T-cell (primary cell): ENCODE results near the gene LRCH3. TPM values are rescaled to one million over a fixed set of nuclear protein-coding genes. Genes with fewer than 3 reads are reported as not detected.

Experiments
- ATAC-seq, 4 experiments: fragments of 200-7000 bp in 3 of 4; fragments of 150-1000 bp in 1 of 4; cut with Tn5 transposase; replicated peaks in 1 of 4; 1 replicate in 3 of 4; 2 replicates in 1 of 4; pipeline ENCODE4 v1.10.0; 2021; ENCODE audit warnings: moderate library complexity in 3 of 4, mild to moderate bottlenecking in 2 of 4, moderate number of reproducible peaks in 1 of 4
- CTCF ChIA-PET, 2 donors: fragments of 300-600 bp; sonication (Branson Sonifier 250); formaldehyde crosslinking; loops; one replicate each; lab custom pipeline; 2022; ENCODE audit warnings: antibody characterized with exemption in 2 of 2; lab: Charles Lee
- POLR2A ChIA-PET, 2 donors: fragments of 300-600 bp; sonication (Branson Sonifier 250); formaldehyde crosslinking; loops; one replicate each; lab custom pipeline; 2022; ENCODE audit warnings: antibody characterized with exemption in 2 of 2; lab: Charles Lee
- DNase-seq, 35 experiments: peaks; one replicate each; pipeline versions ENCODE4 v3.0.0 to v3.0.0-alpha.2; 2013 to 2023
- H3K27ac ChIP-seq: one replicate; pipeline ENCODE4 v1.5.1; 2013; ENCODE audit warnings: low read length
- H3K27me3 ChIP-seq, 2 experiments: replicated peaks in 1 of 2; 1 replicate in 1 of 2; 2 replicates in 1 of 2; pipeline versions ENCODE4 v1.6.1 to v1.7.0; 2013; ENCODE audit warnings: low read length in 1 of 2, mixed read lengths in 1 of 2; ENCODE audit not compliant: control insufficient read depth in 2 of 2, insufficient read depth in 2 of 2; ENCODE audit errors: extremely low read depth in 1 of 2
- H3K36me3 ChIP-seq, 2 donors: 1 replicate in 1 of 2; 2 replicates in 1 of 2; pipeline versions ENCODE4 v1.6.1 to v1.7.0; 2013; ENCODE audit warnings: low read length in 1 of 2; ENCODE audit not compliant: control insufficient read depth in 2 of 2, insufficient read depth in 1 of 2; ENCODE audit errors: extremely low read depth in 1 of 2
- H3K4me1 ChIP-seq, 2 experiments: 1 replicate in 1 of 2; 2 replicates in 1 of 2; pipeline versions ENCODE4 v1.6.1 to v1.7.0; 2013; ENCODE audit warnings: low read length in 2 of 2, mixed read lengths in 1 of 2; ENCODE audit not compliant: insufficient read depth in 2 of 2, control insufficient read depth in 1 of 2; ENCODE audit errors: extremely low read depth in 1 of 2
- H3K4me3 ChIP-seq, 2 donors: 1 replicate in 1 of 2; 2 replicates in 1 of 2; pipeline versions ENCODE4 v1.5.1 to v1.7.0; 2013; ENCODE audit warnings: mild to moderate bottlenecking in 2 of 2, low read length in 1 of 2, moderate library complexity in 1 of 2; ENCODE audit not compliant: control insufficient read depth in 1 of 2; ENCODE audit errors: extremely low read depth in 1 of 2
- H3K9me3 ChIP-seq: 2 replicates; pipeline ENCODE4 v1.7.0; 2013
- H3K27ac Mint-ChIP-seq, 2 donors: one replicate each; pipeline ENCODE4 v1.8.0; 2020 to 2021; ENCODE audit warnings: mild to moderate bottlenecking in 2 of 2, mixed read lengths in 2 of 2
- H3K27me3 Mint-ChIP-seq, 2 donors: one replicate each; pipeline ENCODE4 v1.8.0; 2021 to 2022; ENCODE audit warnings: mixed read lengths in 2 of 2
- H3K36me3 Mint-ChIP-seq: one replicate; pipeline ENCODE4 v1.8.0; 2021; ENCODE audit warnings: mixed read lengths
- H3K4me1 Mint-ChIP-seq, 3 donors: one replicate each; pipeline ENCODE4 v1.8.0; 2020 to 2022; ENCODE audit warnings: mixed read lengths in 3 of 3, mild to moderate bottlenecking in 1 of 3
- H3K4me3 Mint-ChIP-seq, 3 donors: one replicate each; pipeline ENCODE4 v1.8.0; 2020 to 2022; ENCODE audit warnings: mild to moderate bottlenecking in 3 of 3, mixed read lengths in 3 of 3, moderate library complexity in 3 of 3
- H3K9me3 Mint-ChIP-seq, 3 donors: one replicate each; pipeline ENCODE4 v1.8.0; 2020 to 2022; ENCODE audit warnings: mixed read lengths in 3 of 3
- WGBS: methylation state at CpG from one replicate; pipeline ENCODE4 v1.1.5; 2013; ENCODE audit warnings: missing lambda C conversion rate; ENCODE audit not compliant: insufficient coverage; 5-methylcytosine and 5-hydroxymethylcytosine counted together
- total RNA-seq, 35 experiments: library from RNA in 6 of 35; stranded (reverse) in 6 of 35; fragments of 120-200 nt in 1 of 35; gene quantifications; one replicate each; pipeline versions ENCODE4 v1.2.1 to v1.2.4 and lab custom pipeline; 2013 to 2026

LRCH3 gene
- total RNA-seq, 5 donors from 2014 or later (not counting 1 experiment from before 2014, with no cell fraction given): 51.4 to 75.1 (median 62.2) TPM

- DNase-seq (no peak), ATAC-seq (no peak)
- peaks cover 27% of the 10 kb centered on the region for H3K36me3 Mint-ChIP-seq
- ChIA-PET CTCF (no interaction called here), POLR2A (no interaction called here)
- WGBS: 60% methylated on average over 1 of the region's 7 CpGs
- no peak overlapping the region for H3K4me3 Mint-ChIP-seq
- H3K4me3 ChIP-seq: no peak overlapping the region
- peaks cover 0 to 27% of the 10 kb centered on the region in 2 donors for H3K36me3 ChIP-seq
- no peaks in the 10 kb centered on the region for H3K27me3 ChIP-seq
- no peaks in the 10 kb centered on the region for H3K4me1 ChIP-seq
- H3K27ac ChIP-seq: peak overlapping the region; percentile 16
- no peaks in the 10 kb centered on the region for H3K27me3 Mint-ChIP-seq
- H3K9me3 Mint-ChIP-seq: no peaks in the 10 kb centered on the region
- no peaks in the 10 kb centered on the region for H3K9me3 ChIP-seq
- H3K27ac Mint-ChIP-seq: peak overlapping the region; percentile 68 to 80
- H3K4me1 Mint-ChIP-seq: peaks cover 6 to 14% (median 14%) of the 10 kb centered on the region in 3 donors
These were observed 7.0 kb upstream of the LRCH3 start for GRCh38 chr3:197784019-197784585.

- POLR2A ChIA-PET: no interaction called here
These were observed 3.6 kb upstream of the LRCH3 start for GRCh38 chr3:197787412-197787811.

GRCh38 chr3:197789309-197789708, 1.7 kb upstream of the LRCH3 start:
- Mint-ChIP-seq H3K4me1 (peaks cover 33 to 34% (median 33%) of the 10 kb centered on the region in 3 donors), H3K27ac (peak overlapping the region in 1 of 2 donors; percentile 9), H3K9me3 (no peaks in the 10 kb centered on the region), H3K27me3 (no peaks in the 10 kb centered on the region), H3K36me3 (peaks cover 4% of the 10 kb centered on the region), H3K4me3 (no peak overlapping the region)
- Histone ChIP-seq H3K36me3 (no peaks in the 10 kb centered on the region), H3K27me3 (no peaks in the 10 kb centered on the region), H3K4me1 (peaks cover 8 to 11% of the 10 kb centered on the region in 2 experiments), H3K9me3 (no peaks in the 10 kb centered on the region), H3K27ac (no peak overlapping the region), H3K4me3 (no peak overlapping the region)
- DNase-seq (no peak), ATAC-seq (no peak)
- 100% methylated on average over 1 of the region's 3 CpGs for WGBS
- ChIA-PET POLR2A (interaction anchor here in 1 of 2 donors (1.0 kb wide), 1 partner anchor 78 kb away, joined by 3 read pairs; no protein-coding TSS in a partner anchor), CTCF (interaction anchor here (0.7 to 1.5 kb wide), 4 partner anchors 12 to 77 kb away, joined by 3 to 4 read pairs (median 3); no protein-coding TSS in a partner anchor)

More at GRCh38 chr3:197787412-197787811, 3.6 kb upstream of the LRCH3 start:
- no peak overlapping the region for H3K27ac ChIP-seq
- CTCF ChIA-PET: no interaction called here
- no peak for ATAC-seq
- DNase-seq: no peak
- Mint-ChIP-seq H3K4me3 (no peak overlapping the region), H3K27me3 (no peaks in the 10 kb centered on the region), H3K4me1 (peaks cover 19 to 23% (median 22%) of the 10 kb centered on the region in 3 donors), H3K27ac (peak overlapping the region; percentile 33 to 36), H3K36me3 (peaks cover 11% of the 10 kb centered on the region), H3K9me3 (no peaks in the 10 kb centered on the region)
- H3K36me3 ChIP-seq: peaks cover 0 to 2% of the 10 kb centered on the region in 2 donors
- H3K4me1 ChIP-seq: peaks cover 2 to 5% of the 10 kb centered on the region in 2 experiments
- H3K27me3 ChIP-seq: no peaks in the 10 kb centered on the region
- H3K4me3 ChIP-seq: no peak overlapping the region
- WGBS: 100% methylated on average over 1 of the region's 1 CpG
- H3K9me3 ChIP-seq: no peaks in the 10 kb centered on the region

GRCh38 chr3:197790033-197790432, 1.0 kb upstream of the LRCH3 start:
- peaks cover 4% of the 10 kb centered on the region for H3K36me3 Mint-ChIP-seq
- peaks cover 37 to 38% (median 37%) of the 10 kb centered on the region in 3 donors for H3K4me1 Mint-ChIP-seq
- H3K4me1 ChIP-seq: peaks cover 8 to 11% of the 10 kb centered on the region in 2 experiments
- H3K27ac Mint-ChIP-seq: peak overlapping the region; percentile 95 to 96
- H3K4me3 Mint-ChIP-seq: peak overlapping the region; percentile 90 to 96 (median 94)
- no peaks in the 10 kb centered on the region for H3K9me3 Mint-ChIP-seq
- H3K27me3 Mint-ChIP-seq: no peaks in the 10 kb centered on the region
- no peak overlapping the region for H3K4me3 ChIP-seq
- DNase-seq (no peak), ATAC-seq (no peak)
- H3K9me3 ChIP-seq: no peaks in the 10 kb centered on the region
- POLR2A ChIA-PET: interaction anchor here in 1 of 2 donors (0.6 kb wide), 1 partner anchor 7 kb away, joined by 3 read pairs; no protein-coding TSS in a partner anchor
- no peaks in the 10 kb centered on the region for H3K36me3 ChIP-seq
- CTCF ChIA-PET: interaction anchor here in 1 of 2 donors (1.5 kb wide), 1 partner anchor 11 kb away, joined by 3 read pairs; no protein-coding TSS in a partner anchor
- no CpG with 5 or more reads among the region's 1 CpG for WGBS
- H3K27me3 ChIP-seq: no peaks in the 10 kb centered on the region
- H3K27ac ChIP-seq: no peak overlapping the region

GRCh38 chr3:197791892-197792647, 1.0 kb downstream of the LRCH3 start:
- Mint-ChIP-seq H3K27ac (peak overlapping the region; percentile 95 to 96), H3K36me3 (peaks cover 7% of the 10 kb centered on the region), H3K9me3 (no peaks in the 10 kb centered on the region), H3K4me1 (peaks cover 51 to 56% (median 53%) of the 10 kb centered on the region in 3 donors), H3K4me3 (peak overlapping the region; percentile 94 to 96 (median 95)), H3K27me3 (no peaks in the 10 kb centered on the region)
- H3K9me3 ChIP-seq: no peaks in the 10 kb centered on the region
- peak in 33 of 35 experiments; percentile 16 to 65 (median 44) for DNase-seq
- POLR2A ChIA-PET: interaction anchor here (0.5 to 0.6 kb wide), 2 partner anchors 34 to 36 kb away, joined by 3 to 6 read pairs; no protein-coding TSS in a partner anchor
- CTCF ChIA-PET: interaction anchor here in 1 of 2 donors (1.0 to 1.2 kb wide), 2 partner anchors 41 to 80 kb away, joined by 3 to 4 read pairs; no protein-coding TSS in a partner anchor
- WGBS: 0% methylated on average over 9 of the region's 25 CpGs
- H3K36me3 ChIP-seq: no peaks in the 10 kb centered on the region
- ATAC-seq: peak; percentile 45 to 49 (median 47)
- H3K4me3 ChIP-seq: peak overlapping the region; percentile 96 to 97
- peak overlapping the region; percentile 98 for H3K27ac ChIP-seq
- H3K27me3 ChIP-seq: no peaks in the 10 kb centered on the region
- H3K4me1 ChIP-seq: peaks cover 10 to 14% of the 10 kb centered on the region in 2 experiments

GRCh38 chr3:197793247-197793646, 2.2 kb downstream of the LRCH3 start:
- Histone ChIP-seq H3K4me1 (peaks cover 10 to 21% of the 10 kb centered on the region in 2 experiments), H3K36me3 (no peaks in the 10 kb centered on the region), H3K4me3 (no peak overlapping the region), H3K27me3 (no peaks in the 10 kb centered on the region), H3K27ac (no peak overlapping the region), H3K9me3 (no peaks in the 10 kb centered on the region)
- peaks cover 2% of the 10 kb centered on the region for H3K36me3 Mint-ChIP-seq
- no peaks in the 10 kb centered on the region for H3K9me3 Mint-ChIP-seq
- H3K27ac Mint-ChIP-seq: peak overlapping the region in 1 of 2 donors; percentile 66
- ATAC-seq (peak in 3 of 4 experiments; percentile 18 to 31 (median 21)), DNase-seq (peak in 1 of 35 experiments; percentile 49)
- H3K4me1 Mint-ChIP-seq: peaks cover 52 to 68% (median 59%) of the 10 kb centered on the region in 3 donors
- WGBS: no CpG with 5 or more reads among the region's 2 CpGs
- peak overlapping the region; percentile 65 to 94 (median 66) for H3K4me3 Mint-ChIP-seq
- CTCF ChIA-PET: interaction anchor here in 1 of 2 donors (0.9 to 1.0 kb wide), 3 partner anchors 9 to 45 kb away, joined by 3 to 4 read pairs (median 3); no protein-coding TSS in a partner anchor
- POLR2A ChIA-PET: interaction anchor here in 1 of 2 donors (0.8 kb wide), 1 partner anchor 10 kb away, joined by 3 read pairs; no protein-coding TSS in a partner anchor
- no peaks in the 10 kb centered on the region for H3K27me3 Mint-ChIP-seq
